ENCODE results near the gene TECPR2.

The TECPR2 gene

DNA sequence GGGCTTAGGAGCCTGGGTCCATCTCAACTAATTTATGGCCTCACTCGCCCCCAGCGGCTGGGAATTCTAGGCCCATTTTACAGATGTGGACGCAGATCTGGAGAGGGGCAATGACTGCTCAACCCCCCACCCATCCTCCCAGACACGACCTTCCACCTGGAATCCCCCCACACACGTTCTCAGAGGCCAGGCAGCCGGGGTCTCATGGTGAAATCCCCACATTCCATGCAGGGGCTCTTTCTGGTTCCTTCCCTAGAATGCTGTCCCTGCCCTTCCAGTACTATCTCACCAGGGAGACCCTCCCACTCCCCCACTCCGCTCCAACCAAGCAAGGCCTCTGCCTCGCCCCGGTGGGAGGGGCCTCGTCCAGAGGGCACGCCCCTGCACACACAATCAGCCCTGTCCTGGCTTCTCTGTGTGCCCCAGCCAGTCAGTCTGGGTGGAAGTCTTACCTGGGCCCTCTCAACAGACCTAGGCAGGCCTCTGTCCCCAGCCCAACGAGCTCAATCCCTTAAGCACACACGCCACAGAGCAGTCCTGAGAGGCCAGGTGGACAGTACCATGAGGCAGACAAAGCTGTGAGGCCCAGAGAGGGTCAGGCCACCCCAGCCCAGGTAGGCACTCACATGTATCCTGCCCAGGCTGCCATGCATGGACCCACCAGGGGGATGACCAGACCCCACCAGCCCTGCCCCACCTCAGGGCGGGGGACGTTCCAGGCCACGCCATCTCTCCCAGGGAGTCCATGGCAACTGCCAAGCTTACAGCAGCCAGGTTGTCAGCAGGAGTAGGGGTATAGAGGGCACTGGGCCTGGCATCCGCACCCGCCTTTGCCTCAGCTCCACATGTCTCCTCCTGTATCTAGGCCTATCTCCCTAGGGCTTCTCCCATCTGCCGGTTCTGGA is 148.1 kb downstream of the TECPR2 start:
- peak overlapping the region; percentile 78 for H3K4me3 ChIP-seq (ENCODE audit: low read depth, low read length)
- DNase-seq (ENCODE audit: low read depth), result no peak
- TF ChIP-seq CTCF (IDR thresholded peaks at IDR 0.05; ENCODE audit: low read depth, low read length, missing control alignments), result no peak

- no peak overlapping the region for H3K4me3 ChIP-seq (ENCODE audit: low read depth, low read length)
- TF ChIP-seq CTCF (IDR thresholded peaks at IDR 0.05; ENCODE audit: low read depth, low read length, missing control alignments), result no peak
- no peak for DNase-seq (ENCODE audit: low read depth)
Measured at GRCh38 chr14:102511538-102511937, 148.8 kb downstream of the TECPR2 start.

GRCh38 chr14:102512793-102513300 is 150.1 kb downstream of the TECPR2 start:
- no peak for TF ChIP-seq CTCF (IDR thresholded peaks at IDR 0.05; ENCODE audit: low read depth, low read length, missing control alignments)
- DNase-seq (ENCODE audit: low read depth), result no peak
- H3K4me3 ChIP-seq (ENCODE audit: low read depth, low read length), result no peak overlapping the region

- TF ChIP-seq CTCF (IDR thresholded peaks at IDR 0.05; ENCODE audit: low read depth, low read length, missing control alignments), result no peak
- H3K4me3 ChIP-seq (ENCODE audit: low read depth, low read length), result no peak overlapping the region
- DNase-seq (ENCODE audit: low read depth), result no peak
Measured at GRCh38 chr14:102513899-102514772, 151.4 kb downstream of the TECPR2 start.

DNA sequence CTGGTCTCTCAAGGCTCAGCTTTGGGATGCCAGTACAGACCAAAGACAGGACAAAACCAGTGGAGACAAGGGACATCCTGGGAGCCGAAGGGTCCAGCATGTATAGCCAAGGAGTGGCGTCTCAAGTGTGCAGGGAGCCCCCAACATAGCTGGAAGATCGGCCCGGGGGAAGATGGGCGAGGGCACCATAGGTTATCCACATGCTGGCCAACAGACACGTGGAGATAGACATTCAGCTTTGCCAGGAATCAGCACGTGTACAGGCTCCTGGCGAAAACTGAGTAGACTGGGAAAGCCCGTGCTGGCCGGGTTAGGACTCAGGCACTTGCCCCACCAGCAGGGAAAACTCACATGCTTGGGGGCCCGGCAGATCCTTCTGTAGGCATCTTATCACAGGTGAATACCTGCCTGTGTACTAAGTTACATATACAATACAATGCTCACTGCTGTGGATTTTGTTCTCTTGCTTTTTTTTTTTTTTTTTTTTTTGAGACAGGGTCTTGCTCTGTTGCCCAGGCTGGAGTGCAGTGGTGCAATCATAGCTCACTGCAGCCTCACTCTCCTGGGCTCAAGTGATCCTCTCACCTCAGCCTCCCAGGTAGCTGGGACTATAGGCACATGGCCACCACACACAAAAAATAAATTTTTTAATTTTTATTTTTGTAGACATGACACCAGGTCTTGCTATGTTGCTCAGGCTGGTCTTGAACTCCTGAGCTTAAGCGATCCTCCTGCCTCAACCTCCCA is 152.4 kb downstream of the TECPR2 start:
- DNase-seq (ENCODE audit: low read depth), result no peak

More for the DNA sequence above, 152.4 kb downstream of the TECPR2 start:
- TF ChIP-seq CTCF (IDR thresholded peaks at IDR 0.05; ENCODE audit: low read depth, low read length, missing control alignments), result no peak
- no peak overlapping the region for H3K4me3 ChIP-seq (ENCODE audit: low read depth, low read length)

All from GM12864 (cell line).